ENCODE data around the gene FAM168A. TPM values are rescaled to one million over a fixed set of nuclear protein-coding genes. Genes with fewer than 3 reads are reported as not detected.

Gene FAM168A
- total RNA-seq, 1 donor from 2014 or later, result 21.4 TPM

DNA sequence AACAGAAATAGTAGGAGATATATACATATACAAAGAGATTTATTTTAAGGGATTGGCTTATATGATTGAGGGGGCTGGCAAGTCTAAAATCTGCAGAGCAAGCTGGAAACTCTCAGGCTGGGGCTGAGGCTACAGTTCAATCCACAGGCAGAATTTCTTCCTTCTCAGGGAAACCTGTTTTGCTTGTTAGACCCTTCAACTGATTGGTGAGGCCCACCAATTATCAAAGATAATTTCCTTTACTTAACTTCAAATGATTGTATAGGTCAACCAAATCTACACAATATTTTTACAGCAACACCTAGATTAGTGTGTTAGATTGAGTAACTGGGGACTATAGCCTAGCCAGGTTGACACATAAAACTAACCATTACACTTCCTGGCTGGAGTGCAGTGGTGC lies 43.8 kb upstream of the FAM168A start:
- H3K36me3 ChIP-seq, result no peaks in the 10 kb centered on the region
- H3K4me3 ChIP-seq, result no peak overlapping the region
- H3K27ac ChIP-seq, result no peak overlapping the region
- TF ChIP-seq POLR2A (IDR thresholded peaks at IDR 0.05), result no peak
- TF ChIP-seq, protein P1, sequence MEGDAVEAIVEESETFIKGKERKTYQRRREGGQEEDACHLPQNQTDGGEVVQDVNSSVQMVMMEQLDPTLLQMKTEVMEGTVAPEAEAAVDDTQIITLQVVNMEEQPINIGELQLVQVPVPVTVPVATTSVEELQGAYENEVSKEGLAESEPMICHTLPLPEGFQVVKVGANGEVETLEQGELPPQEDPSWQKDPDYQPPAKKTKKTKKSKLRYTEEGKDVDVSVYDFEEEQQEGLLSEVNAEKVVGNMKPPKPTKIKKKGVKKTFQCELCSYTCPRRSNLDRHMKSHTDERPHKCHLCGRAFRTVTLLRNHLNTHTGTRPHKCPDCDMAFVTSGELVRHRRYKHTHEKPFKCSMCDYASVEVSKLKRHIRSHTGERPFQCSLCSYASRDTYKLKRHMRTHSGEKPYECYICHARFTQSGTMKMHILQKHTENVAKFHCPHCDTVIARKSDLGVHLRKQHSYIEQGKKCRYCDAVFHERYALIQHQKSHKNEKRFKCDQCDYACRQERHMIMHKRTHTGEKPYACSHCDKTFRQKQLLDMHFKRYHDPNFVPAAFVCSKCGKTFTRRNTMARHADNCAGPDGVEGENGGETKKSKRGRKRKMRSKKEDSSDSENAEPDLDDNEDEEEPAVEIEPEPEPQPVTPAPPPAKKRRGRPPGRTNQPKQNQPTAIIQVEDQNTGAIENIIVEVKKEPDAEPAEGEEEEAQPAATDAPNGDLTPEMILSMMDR (IDR thresholded peaks at IDR 0.05), result no peak
- no peak for TF ChIP-seq POLR2AphosphoS5 (IDR thresholded peaks at IDR 0.05; ENCODE audit: insufficient read depth in 1 of 2, low read depth in 1 of 2)
- H3K27me3 ChIP-seq, result no peaks in the 10 kb centered on the region
- DNase-seq (ENCODE audit: extremely low spot score in 2 of 2), result no peak
- H3K9me3 ChIP-seq, result no peaks in the 10 kb centered on the region
- H3K4me1 ChIP-seq, result no peaks in the 10 kb centered on the region
- intact Hi-C loops (cut with DNase I), result no loop called here

DNA sequence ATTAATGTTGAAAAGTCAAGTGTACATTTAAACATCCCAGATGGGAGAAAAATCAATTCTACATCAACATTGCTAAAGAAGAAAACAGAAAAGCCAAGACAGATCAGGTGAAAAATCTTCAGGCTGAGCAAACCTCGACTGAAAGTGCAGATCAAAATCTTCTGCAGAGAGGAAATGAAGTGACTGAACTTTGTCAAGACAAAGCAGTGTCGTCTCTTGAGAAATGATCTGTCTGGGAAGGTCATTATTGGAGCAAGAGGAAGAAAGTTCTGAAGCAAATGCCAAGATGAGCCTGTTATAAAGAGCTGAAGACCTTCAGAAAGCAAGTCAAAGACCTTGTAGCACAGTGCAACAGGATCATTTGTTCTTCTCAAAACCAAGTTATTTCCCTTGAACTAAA lies 42.7 kb upstream of the FAM168A start:
- Histone ChIP-seq H3K27me3 (no peaks in the 10 kb centered on the region), H3K36me3 (no peaks in the 10 kb centered on the region), H3K4me1 (no peaks in the 10 kb centered on the region), H3K4me3 (no peak overlapping the region), H3K9me3 (no peaks in the 10 kb centered on the region), H3K27ac (no peak overlapping the region)
- no peak for DNase-seq (ENCODE audit: extremely low spot score in 2 of 2)
- intact Hi-C loops (cut with DNase I), result no loop called here
- TF ChIP-seq POLR2A (IDR thresholded peaks at IDR 0.05) (no peak), POLR2AphosphoS5 (IDR thresholded peaks at IDR 0.05; ENCODE audit: insufficient read depth in 1 of 2, low read depth in 1 of 2) (no peak)
- TF ChIP-seq, protein P1 (IDR thresholded peaks at IDR 0.05), result no peak

DNA sequence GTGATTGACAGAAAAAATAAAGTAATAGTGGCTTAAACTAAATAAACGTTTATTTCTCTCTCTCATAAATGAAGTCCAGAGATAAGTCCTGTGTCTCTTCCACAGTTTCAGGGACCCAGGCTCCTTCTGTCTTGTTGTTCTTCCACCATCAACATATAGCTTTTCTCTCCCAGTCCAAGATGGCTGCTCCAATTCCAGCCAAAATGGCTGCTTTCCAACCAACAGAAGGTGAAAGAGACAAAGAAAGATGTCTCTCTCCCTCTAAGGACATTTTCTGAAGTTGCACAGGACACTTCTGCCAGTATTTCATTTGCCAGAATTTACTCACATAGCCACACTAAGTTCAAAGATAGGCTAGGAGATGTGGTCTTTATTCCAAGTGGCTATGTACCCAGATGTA lies 39.1 kb upstream of the FAM168A start:
- H3K27ac ChIP-seq, result no peak overlapping the region
- TF ChIP-seq, protein P1 (IDR thresholded peaks at IDR 0.05), result no peak
- TF ChIP-seq POLR2AphosphoS5 (IDR thresholded peaks at IDR 0.05; ENCODE audit: insufficient read depth in 1 of 2, low read depth in 1 of 2), result no peak
- no peak for TF ChIP-seq POLR2A (IDR thresholded peaks at IDR 0.05)
- no peak overlapping the region for H3K4me3 ChIP-seq
- DNase-seq (ENCODE audit: extremely low spot score in 2 of 2), result no peak
- H3K9me3 ChIP-seq, result no peaks in the 10 kb centered on the region
- H3K4me1 ChIP-seq, result no peaks in the 10 kb centered on the region
- H3K36me3 ChIP-seq, result no peaks in the 10 kb centered on the region
- intact Hi-C loops (cut with DNase I), result no loop called here
- no peaks in the 10 kb centered on the region for H3K27me3 ChIP-seq

DNA sequence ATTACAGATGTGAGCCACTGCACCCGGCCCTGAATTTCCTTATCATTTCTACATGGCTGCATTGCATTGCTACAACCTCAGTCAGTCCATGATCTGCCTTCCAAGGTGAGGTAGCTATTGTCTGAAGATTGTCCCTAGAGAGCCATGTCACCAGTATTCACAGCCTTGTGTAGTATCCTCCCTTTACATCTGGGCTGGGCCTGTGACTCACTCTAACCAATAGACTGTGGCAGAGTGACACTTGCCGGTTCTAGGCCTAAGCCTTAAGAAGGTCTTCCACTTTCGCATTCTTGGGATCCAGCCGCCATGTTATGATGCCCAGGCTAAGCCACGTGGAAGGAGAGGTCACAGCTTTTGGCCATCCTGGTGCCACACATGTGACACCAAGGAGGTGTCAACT lies 38.3 kb upstream of the FAM168A start:
- Histone ChIP-seq H3K9me3 (no peaks in the 10 kb centered on the region), H3K27me3 (no peaks in the 10 kb centered on the region), H3K4me1 (no peaks in the 10 kb centered on the region), H3K4me3 (no peak overlapping the region), H3K27ac (no peak overlapping the region), H3K36me3 (no peaks in the 10 kb centered on the region)
- TF ChIP-seq POLR2A (IDR thresholded peaks at IDR 0.05) (no peak), POLR2AphosphoS5 (IDR thresholded peaks at IDR 0.05; ENCODE audit: insufficient read depth in 1 of 2, low read depth in 1 of 2) (no peak)
- TF ChIP-seq, protein P1 (IDR thresholded peaks at IDR 0.05), result no peak
- intact Hi-C loops (cut with DNase I), result no loop called here
- no peak for DNase-seq (ENCODE audit: extremely low spot score in 2 of 2)

DNA sequence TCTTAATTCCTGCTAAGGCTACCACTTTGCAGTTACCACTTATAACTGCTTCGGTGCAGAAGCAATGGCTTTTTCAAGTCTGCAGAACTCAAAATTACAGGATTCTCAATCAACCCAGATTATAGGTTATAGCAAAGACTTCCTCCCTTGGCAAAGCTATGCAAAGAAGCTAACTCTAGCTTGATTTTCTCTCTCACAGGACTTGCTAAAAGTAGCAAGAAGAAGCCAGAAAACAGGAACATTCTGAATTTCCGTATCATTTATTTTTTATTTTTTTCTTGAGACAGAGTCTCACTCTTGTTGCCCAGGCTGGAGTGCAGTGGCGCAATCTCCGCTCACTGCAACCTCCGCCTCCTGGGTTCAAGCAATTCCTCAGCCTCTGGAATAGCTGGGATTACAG lies 37.8 kb upstream of the FAM168A start:
- intact Hi-C loops (cut with DNase I), result no loop called here

More for the DNA sequence above, 37.8 kb upstream of the FAM168A start:
- H3K27me3 ChIP-seq, result no peaks in the 10 kb centered on the region
- no peaks in the 10 kb centered on the region for H3K36me3 ChIP-seq
- H3K4me3 ChIP-seq, result no peak overlapping the region
- H3K4me1 ChIP-seq, result no peaks in the 10 kb centered on the region
- no peaks in the 10 kb centered on the region for H3K9me3 ChIP-seq
- no peak overlapping the region for H3K27ac ChIP-seq
- no peak for DNase-seq (ENCODE audit: extremely low spot score in 2 of 2)
- TF ChIP-seq POLR2A (IDR thresholded peaks at IDR 0.05) (no peak), POLR2AphosphoS5 (IDR thresholded peaks at IDR 0.05; ENCODE audit: insufficient read depth in 1 of 2, low read depth in 1 of 2) (no peak)
- TF ChIP-seq, protein P1 (IDR thresholded peaks at IDR 0.05), result no peak
